DND-41 (cell line): Measurements from ENCODE around the gene FER1L5.

Experiments used
- ATAC-seq: fragments of 200-7000 bp; cut with Tn5 transposase; 3 replicates; pipeline ENCODE4 v1.9.1; 2021; ENCODE audit warnings: low read depth; ENCODE audit not compliant: insufficient read depth
- DNase-seq: peaks from one replicate; pipeline ENCODE4 v3.0.0-alpha.2; 2020
- H2AFZ ChIP-seq: 2 replicates; pipeline ENCODE4 v1.6.0; 2012; ENCODE audit warnings: low read depth, low read length
- H3K27ac ChIP-seq: 2 replicates; pipeline ENCODE4 v1.5.1; 2012; ENCODE audit warnings: low read length, inconsistent platforms
- H3K27me3 ChIP-seq: fragments of 200-600 bp; sonication (generic); 2 replicates; pipeline ENCODE4 v1.6.0; 2012; ENCODE audit warnings: low read length, mild to moderate bottlenecking, inconsistent platforms; ENCODE audit not compliant: insufficient read depth, poor library complexity
- H3K36me3 ChIP-seq: 2 replicates; pipeline ENCODE4 v1.5.1; 2012; ENCODE audit warnings: low read length, inconsistent platforms; ENCODE audit not compliant: insufficient read depth
- H3K4me1 ChIP-seq: 2 replicates; pipeline ENCODE4 v1.5.1; 2012; ENCODE audit warnings: mild to moderate bottlenecking, low read length; ENCODE audit not compliant: insufficient read depth
- H3K4me2 ChIP-seq: 2 replicates; pipeline ENCODE4 v1.6.0; 2012; ENCODE audit warnings: mild to moderate bottlenecking, moderate library complexity, low read length, inconsistent platforms; ENCODE audit not compliant: insufficient read depth
- H3K4me3 ChIP-seq, 2 experiments: fragments of 200-600 bp in 1 of 2; shearing (Covaris generic) in 1 of 2; 2 replicates each; pipeline ENCODE4 v1.5.1; 2012 to 2016; ENCODE audit warnings: inconsistent platforms in 2 of 2, low read length in 2 of 2, mild to moderate bottlenecking in 2 of 2, low read depth in 1 of 2, moderate library complexity in 1 of 2
- H3K79me2 ChIP-seq: 2 replicates; pipeline ENCODE4 v1.6.0; 2012; ENCODE audit warnings: low read length, inconsistent platforms; ENCODE audit not compliant: insufficient read depth
- H3K9ac ChIP-seq: 2 replicates; pipeline ENCODE4 v1.6.0; 2012; ENCODE audit warnings: low read depth, mild to moderate bottlenecking, inconsistent platforms, low read length, moderate library complexity
- H3K9me3 ChIP-seq: 2 replicates; pipeline ENCODE4 v1.5.1; 2012; ENCODE audit warnings: low read length, moderate library complexity, mild to moderate bottlenecking, inconsistent platforms; ENCODE audit not compliant: insufficient read depth, severe bottlenecking
- H4K20me1 ChIP-seq: 2 replicates; pipeline ENCODE4 v1.6.0; 2012; ENCODE audit warnings: low read length; ENCODE audit not compliant: insufficient read depth
- EZH2 ChIP-seq: IDR thresholded peaks from 3 replicates; pipeline ENCODE4 v1.6.1; 2012; ENCODE audit warnings: borderline replicate concordance, low read depth, mild to moderate bottlenecking, moderate library complexity, low read length, inconsistent platforms; ENCODE audit not compliant: severe bottlenecking
- TF ChIP-seq, protein P1 (sequence below): IDR thresholded peaks from 2 replicates; pipeline ENCODE4 v1.5.1; 2012; ENCODE audit warnings: borderline replicate concordance, low read length, moderate library complexity, mild to moderate bottlenecking; ENCODE audit not compliant: poor library complexity, severe bottlenecking; ENCODE audit errors: extremely low read depth

The FER1L5 gene

GRCh38 chr2:96633641-96634040 is 8.9 kb upstream of the FER1L5 start:
- H4K20me1 ChIP-seq: peaks cover 21% of the 10 kb centered on the region
- no peak for ATAC-seq
- peaks cover 83% of the 10 kb centered on the region for H3K36me3 ChIP-seq
- peaks cover 33% of the 10 kb centered on the region for H3K4me1 ChIP-seq
- no peak overlapping the region for H3K9ac ChIP-seq
- H3K4me2 ChIP-seq: 0 out of 2 replicates have a peak overlapping the region, but pooled peaks have one; percentile 1
- H3K27ac ChIP-seq: no peak overlapping the region
- H3K9me3 ChIP-seq: no peaks in the 10 kb centered on the region
- DNase-seq: no peak
- no peaks in the 10 kb centered on the region for H3K27me3 ChIP-seq
- no peak overlapping the region for H3K4me3 ChIP-seq
- H2AFZ ChIP-seq: no peak overlapping the region
- TF ChIP-seq, protein P1, sequence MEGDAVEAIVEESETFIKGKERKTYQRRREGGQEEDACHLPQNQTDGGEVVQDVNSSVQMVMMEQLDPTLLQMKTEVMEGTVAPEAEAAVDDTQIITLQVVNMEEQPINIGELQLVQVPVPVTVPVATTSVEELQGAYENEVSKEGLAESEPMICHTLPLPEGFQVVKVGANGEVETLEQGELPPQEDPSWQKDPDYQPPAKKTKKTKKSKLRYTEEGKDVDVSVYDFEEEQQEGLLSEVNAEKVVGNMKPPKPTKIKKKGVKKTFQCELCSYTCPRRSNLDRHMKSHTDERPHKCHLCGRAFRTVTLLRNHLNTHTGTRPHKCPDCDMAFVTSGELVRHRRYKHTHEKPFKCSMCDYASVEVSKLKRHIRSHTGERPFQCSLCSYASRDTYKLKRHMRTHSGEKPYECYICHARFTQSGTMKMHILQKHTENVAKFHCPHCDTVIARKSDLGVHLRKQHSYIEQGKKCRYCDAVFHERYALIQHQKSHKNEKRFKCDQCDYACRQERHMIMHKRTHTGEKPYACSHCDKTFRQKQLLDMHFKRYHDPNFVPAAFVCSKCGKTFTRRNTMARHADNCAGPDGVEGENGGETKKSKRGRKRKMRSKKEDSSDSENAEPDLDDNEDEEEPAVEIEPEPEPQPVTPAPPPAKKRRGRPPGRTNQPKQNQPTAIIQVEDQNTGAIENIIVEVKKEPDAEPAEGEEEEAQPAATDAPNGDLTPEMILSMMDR: no peak
- TF ChIP-seq EZH2: no peak
- H3K79me2 ChIP-seq: peaks cover 85% of the 10 kb centered on the region

GRCh38 chr2:96636551-96637171 is 5.9 kb upstream of the FER1L5 start:
- ATAC-seq (peak; percentile 28; the same call in 2 of the 3 replicates), DNase-seq (peak; percentile 29)
- Histone ChIP-seq H3K4me2 (peak overlapping the region; percentile 88), H3K27ac (peak overlapping the region; percentile 83), H2AFZ (peak overlapping the region; percentile 71; the same call in 1 of the 2 replicates), H3K27me3 (no peaks in the 10 kb centered on the region), H3K9ac (peak overlapping the region; percentile 82), H3K9me3 (no peaks in the 10 kb centered on the region), H3K79me2 (peaks cover 64% of the 10 kb centered on the region), H4K20me1 (peaks cover 16% of the 10 kb centered on the region), H3K36me3 (peaks cover 53% of the 10 kb centered on the region), H3K4me3 (peak overlapping the region; percentile 76 to 80), H3K4me1 (peaks cover 34% of the 10 kb centered on the region)
- TF ChIP-seq EZH2: no peak
- TF ChIP-seq, protein P1: no peak

DNA sequence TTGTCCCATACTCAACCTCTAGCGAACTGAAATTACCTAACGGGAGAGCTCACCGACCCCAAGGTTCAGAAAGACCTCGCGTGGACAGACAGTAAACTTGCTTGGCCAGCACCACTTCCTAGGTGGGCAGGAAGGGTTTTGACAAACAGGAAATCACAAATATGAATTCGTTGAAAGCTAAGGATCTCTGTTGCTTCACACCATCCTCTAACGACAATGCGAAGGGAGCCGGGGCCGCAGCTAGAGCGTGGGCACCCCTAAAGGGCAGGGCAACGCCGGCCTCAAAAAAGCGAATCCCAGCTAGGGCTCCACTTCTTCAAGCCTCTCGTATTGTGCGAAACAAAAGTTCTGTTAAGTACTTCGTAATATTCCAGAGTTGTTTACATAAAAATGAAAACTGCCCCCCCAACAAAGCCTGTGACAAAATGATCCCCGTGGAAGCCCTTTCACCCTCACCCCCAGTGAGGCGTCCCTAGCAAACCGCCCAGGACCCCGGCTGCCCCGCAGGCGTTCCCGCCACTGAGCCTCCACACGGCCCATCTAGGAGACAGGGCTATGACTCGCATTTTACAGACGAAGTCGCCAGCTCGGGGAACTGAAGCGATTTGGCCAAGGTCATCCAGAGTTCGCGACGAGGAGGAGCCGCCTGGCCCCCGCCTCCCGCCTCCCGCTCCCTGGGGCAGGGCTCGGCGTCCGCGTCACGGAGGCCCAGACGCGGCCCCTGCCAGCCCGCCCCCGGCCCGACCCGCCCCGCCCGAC is 5.0 kb upstream of the FER1L5 start:
- Histone ChIP-seq H3K4me3 (peak overlapping the region; percentile 76 to 80), H3K27ac (peak overlapping the region; percentile 83), H2AFZ (peak overlapping the region; percentile 71), H3K27me3 (no peaks in the 10 kb centered on the region), H3K9me3 (no peaks in the 10 kb centered on the region), H3K4me1 (peaks cover 34% of the 10 kb centered on the region), H3K4me2 (peak overlapping the region; percentile 88), H4K20me1 (peaks cover 16% of the 10 kb centered on the region), H3K79me2 (peaks cover 55% of the 10 kb centered on the region), H3K36me3 (peaks cover 44% of the 10 kb centered on the region), H3K9ac (peak overlapping the region; percentile 82)
- TF ChIP-seq EZH2: no peak
- TF ChIP-seq, protein P1: no peak
- ATAC-seq: peak; percentile 80
- DNase-seq: peak; percentile 61
